NCI-H1694 treated with DMSO at 0.1 percent for 48 hours (cell line): ENCODE measurements around the gene GNL1.

Source experiments
- DNase-seq: peaks from one replicate; lab custom pipeline; 2025; lab: John Stamatoyannopoulos, UW

The GNL1 gene

DNA sequence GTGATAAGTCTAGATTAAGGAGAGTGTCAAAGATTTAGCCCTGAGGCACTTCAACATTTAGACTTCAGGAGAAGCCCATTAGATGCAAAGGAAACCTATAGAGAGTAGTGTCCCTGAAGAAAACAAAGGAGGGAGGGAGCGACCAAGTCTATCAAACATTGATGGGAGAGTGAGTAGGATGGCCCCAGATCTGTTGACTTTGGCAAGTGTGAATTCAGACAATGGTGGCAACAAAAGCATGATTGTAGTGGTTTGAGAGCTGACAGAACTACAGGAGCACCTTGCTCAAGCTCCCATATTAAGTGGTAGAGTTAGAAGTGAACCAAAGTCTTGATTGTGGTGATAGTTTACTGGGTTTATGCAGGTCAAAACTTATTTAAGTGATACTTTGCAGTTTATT, 14.0 kb upstream of the GNL1 start:
- DNase-seq: no peak

- no peak for DNase-seq
These were observed 12.0 kb upstream of the GNL1 start for GRCh38 chr6:30568245-30568644.

- no peak for DNase-seq
These were observed 9.5 kb upstream of the GNL1 start for GRCh38 chr6:30565772-30566171.

- no peak for DNase-seq
These were observed 7.8 kb upstream of the GNL1 start for GRCh38 chr6:30564114-30564513.

DNA sequence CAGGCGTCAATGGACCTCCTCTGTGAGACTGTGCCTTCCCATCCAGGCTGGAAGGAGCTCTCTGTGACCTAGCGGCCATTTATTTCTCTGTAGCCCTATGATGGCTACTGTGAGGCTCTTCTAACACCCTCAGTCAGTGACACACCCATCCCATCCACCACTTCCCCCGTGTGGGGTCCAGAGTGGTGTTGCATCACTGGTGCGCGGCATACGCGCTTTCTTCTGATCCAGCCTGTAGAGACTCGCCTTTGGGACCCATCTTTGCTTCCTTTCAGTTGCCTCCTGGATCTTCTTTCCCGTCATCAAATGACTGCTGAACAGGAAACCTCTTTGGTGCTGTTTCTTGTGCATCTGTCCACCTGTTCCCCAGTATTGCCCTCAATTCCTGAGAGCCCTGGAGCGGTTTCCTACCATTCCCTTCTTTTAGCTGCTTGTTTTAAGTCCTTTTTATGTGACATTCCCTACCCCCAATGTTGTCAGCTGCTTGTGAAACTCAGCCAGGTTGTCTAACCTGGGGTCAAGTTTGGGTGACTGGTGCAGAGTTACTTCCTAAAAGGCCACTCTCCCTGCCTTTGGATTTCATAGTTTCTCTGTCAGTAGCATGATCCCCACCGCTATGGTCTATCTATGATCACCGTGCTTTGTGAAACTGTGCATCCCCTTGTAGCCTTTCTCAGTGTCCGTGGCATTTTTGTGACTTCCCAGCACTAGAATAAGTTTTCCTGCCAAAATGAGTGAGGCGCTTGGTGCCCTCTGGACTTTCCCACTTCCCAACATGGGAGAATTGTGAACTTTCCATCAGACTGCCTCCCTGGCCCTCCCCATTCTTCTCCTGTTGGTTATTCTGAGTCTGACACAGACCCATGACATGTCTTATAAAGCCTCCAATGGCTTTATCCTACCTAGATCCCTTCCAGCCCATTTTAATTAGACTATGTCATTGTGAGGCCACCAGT, 6.5 kb upstream of the GNL1 start:
- DNase-seq: no peak

- DNase-seq: no peak
These were observed 4.6 kb upstream of the GNL1 start for GRCh38 chr6:30560930-30561329.

DNA sequence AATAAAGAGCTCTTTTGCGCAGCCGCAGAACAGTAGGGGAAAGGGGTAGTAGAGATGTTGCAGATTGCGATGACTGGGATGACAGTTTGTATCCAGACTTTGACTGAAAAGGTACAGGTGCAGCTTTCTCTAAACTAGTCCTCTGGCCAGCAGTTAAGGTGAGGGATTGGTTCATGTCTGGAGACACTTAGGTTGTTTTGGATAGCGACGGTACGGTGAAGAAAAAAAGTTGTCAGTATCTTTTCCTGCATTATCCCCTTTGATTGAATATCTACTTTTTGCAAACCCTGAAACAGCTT, 1.3 kb upstream of the GNL1 start:
- no peak for DNase-seq

GRCh38 chr6:30556906-30557682, 805 bp upstream of the GNL1 start, which contains the start of gene PRR3:
Gene PRR3 (plus strand): TSS chr6:30557295. CDS start chr6:30557345, 50 bp downstream.
- peak; percentile 89 for DNase-seq

DNA sequence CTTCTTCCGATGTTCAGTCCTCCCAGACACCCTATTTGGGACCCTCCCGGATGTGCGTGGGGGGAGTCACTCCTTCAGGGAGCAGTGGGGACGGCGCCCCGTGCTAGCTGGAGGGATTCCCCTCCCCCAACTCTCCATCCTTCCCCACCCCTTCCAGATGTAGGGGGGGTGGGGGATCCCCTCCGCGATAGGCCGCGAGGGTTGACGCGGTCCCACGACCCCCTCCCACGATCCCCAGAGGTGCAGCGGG, 548 bp downstream of the GNL1 start:
- DNase-seq: no peak

GRCh38 chr6:30554962-30555815, 1.1 kb downstream of the GNL1 start:
- no peak for DNase-seq

DNA sequence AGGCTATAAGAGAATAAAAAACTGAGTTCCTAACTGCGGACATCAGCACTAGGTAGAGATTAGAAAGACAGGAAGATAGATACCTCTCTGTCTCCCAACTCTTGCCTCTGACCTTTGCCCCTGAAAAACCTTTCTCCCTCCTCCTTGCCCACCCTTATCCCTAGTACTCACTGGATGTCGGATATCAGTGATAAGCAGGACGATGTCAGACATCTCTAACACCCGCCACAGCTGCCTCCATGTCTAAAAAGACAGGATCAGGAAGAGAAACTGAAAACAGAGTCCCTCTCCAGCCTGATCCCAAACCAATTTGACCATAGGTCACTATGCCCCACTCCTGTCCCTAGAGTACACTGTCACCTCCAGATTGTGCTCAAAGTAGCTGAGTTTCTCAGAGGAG, 1.9 kb downstream of the GNL1 start:
- DNase-seq: no peak

GRCh38 chr6:30548375-30548774, 7.9 kb downstream of the GNL1 start:
- no peak for DNase-seq

- no peak for DNase-seq
These were observed 8.8 kb downstream of the GNL1 start for GRCh38 chr6:30547454-30547853.

- peak; percentile 43 for DNase-seq
These were observed 11.5 kb downstream of the GNL1 start for GRCh38 chr6:30544666-30545272.

- no peak for DNase-seq
These were observed 12.5 kb downstream of the GNL1 start for GRCh38 chr6:30543821-30544220.

DNA sequence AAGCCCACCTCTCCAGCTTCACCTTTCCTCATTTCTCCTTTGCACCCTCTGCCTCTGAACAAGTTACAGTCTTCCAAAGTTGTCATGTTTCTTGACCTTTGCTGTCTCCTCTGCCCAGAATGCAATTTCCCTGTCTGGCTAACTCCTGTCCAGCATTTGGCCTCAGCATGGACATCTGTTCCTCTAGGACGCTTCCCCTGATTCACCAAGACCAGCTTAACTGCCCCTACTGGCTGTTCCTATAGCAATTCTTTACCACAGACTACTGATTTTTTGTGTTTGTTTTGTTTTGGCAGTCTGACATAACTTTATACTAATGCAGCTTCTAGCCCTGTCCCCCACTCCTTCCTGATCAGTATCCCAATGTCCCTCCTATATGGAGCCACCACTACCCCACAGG, 13.4 kb downstream of the GNL1 start:
- DNase-seq: no peak

DNA sequence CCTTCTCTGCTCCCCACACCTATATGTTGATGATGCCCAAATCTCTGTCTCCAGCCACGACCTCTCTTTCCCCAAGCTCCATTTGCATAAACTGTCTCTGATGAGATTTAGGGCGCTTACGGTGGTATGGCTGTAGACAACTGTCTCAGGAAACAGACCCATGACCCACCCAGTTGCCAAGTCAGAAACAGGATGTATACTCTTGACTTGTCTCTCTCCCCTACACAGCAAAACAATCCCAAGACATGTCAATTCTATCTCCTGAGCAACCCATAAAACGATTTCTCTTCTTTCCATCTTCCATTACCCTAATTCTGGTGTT, 13.9 kb downstream of the GNL1 start:
- DNase-seq: no peak

DNA sequence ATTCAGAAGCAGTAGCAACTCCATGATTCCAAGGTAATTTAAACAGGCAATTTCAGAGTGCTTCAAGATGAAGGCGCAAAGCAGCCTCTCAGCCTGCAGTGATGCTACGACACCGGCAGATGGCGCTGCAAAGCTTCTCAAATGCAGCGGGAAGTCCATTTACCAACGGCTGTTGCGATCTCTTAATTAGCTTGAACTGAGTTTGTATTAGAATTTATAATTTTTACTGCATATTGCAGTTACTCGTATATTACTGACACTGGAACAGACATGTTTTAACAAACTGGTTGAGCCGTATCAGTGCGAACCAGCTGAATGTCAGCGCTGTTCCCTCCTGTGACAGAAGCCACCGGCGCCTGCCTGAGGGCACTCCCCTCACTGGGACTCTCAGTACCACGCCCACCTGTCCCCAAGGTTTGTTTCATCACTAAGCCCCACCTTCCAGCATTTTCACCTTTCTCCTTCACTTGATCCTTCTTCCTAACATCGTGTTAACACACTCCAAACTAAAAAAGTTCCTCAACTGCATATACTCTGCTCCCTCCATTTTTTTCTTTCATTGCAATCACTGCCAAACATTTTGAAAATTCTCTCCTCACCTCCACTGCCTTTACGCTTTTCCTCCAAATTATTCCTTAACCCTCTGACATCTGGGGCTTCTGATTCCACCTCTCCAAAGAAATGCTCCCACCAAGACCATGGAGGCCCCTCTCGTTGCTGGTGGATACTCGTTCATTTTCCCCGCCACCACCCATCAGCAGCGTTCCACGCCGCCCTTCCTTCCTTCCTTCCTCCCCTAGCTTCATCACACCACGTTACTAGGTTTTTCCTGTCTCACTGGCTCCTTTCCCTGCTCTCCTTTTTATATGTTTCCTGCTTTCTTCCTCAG, 14.5 kb downstream of the GNL1 start:
- peak; percentile 78 for DNase-seq

GRCh38 chr6:30537931-30538330, 18.4 kb downstream of the GNL1 start:
- no peak for DNase-seq

- DNase-seq: no peak
These were observed 22.6 kb downstream of the GNL1 start for GRCh38 chr6:30533460-30534294.
